SK-N-SH treated with all-trans-retinoic acid at 6 μM for 48 hours (cell line): ENCODE data around the gene CCM2.

Experiments used
- ATAC-seq: fragments of 200-7000 bp; cut with Tn5 transposase; 3 replicates; pipeline ENCODE4 v1.9.1; 2020; ENCODE audit warnings: mild to moderate bottlenecking, moderate library complexity
- ARNTL ChIP-seq: fragments of 450-650 bp; formaldehyde crosslinking; IDR thresholded peaks from 2 replicates; pipeline ENCODE4 v1.5.0; 2020; ENCODE audit warnings: low read depth, mild to moderate bottlenecking, moderate library complexity, borderline replicate concordance
- BACH2 ChIP-seq: fragments of 250-450 bp; sonication (Bioruptor Pico); IDR thresholded peaks from 2 replicates; pipeline ENCODE4 v1.9.0; 2021; ENCODE audit warnings: mild to moderate bottlenecking, borderline replicate concordance
- CSDC2 ChIP-seq: fragments of 250-450 bp; sonication (Bioruptor Pico); IDR thresholded peaks from 2 replicates; pipeline ENCODE4 v1.5.0; 2020; ENCODE audit warnings: mild to moderate bottlenecking, moderate library complexity
- CSRNP3 ChIP-seq: fragments of 250-450 bp; sonication (Bioruptor Pico); IDR thresholded peaks from 2 replicates; pipeline ENCODE4 v1.5.1; 2021; ENCODE audit warnings: mild to moderate bottlenecking, moderate library complexity
- ESRRG ChIP-seq: fragments of 250-450 bp; sonication (Bioruptor Pico); IDR thresholded peaks from 2 replicates; pipeline ENCODE4 v1.6.1; 2021; ENCODE audit warnings: mild to moderate bottlenecking
- GLIS3 ChIP-seq: fragments of 250-450 bp; sonication (Bioruptor Pico); IDR thresholded peaks from 2 replicates; pipeline ENCODE4 v1.5.0; 2020; ENCODE audit warnings: mild to moderate bottlenecking, moderate library complexity
- ISL1 ChIP-seq: fragments of 250-450 bp; sonication (Bioruptor Pico); IDR thresholded peaks from 2 replicates; pipeline ENCODE4 v2.1.2; 2022; ENCODE audit warnings: mild to moderate bottlenecking, moderate library complexity
- OSR1 ChIP-seq: fragments of 250-450 bp; sonication (Bioruptor Pico); IDR thresholded peaks from 2 replicates; pipeline ENCODE4 v1.8.0; 2022; ENCODE audit warnings: moderate library complexity, mild to moderate bottlenecking, inconsistent platforms
- POU6F1 ChIP-seq: fragments of 250-450 bp; sonication (Bioruptor Pico); IDR thresholded peaks from 2 replicates; pipeline ENCODE4 v1.8.0; 2021; ENCODE audit warnings: low read depth, mild to moderate bottlenecking, moderate library complexity, borderline replicate concordance
- RARB ChIP-seq: fragments of 250-450 bp; sonication (Bioruptor Pico); IDR thresholded peaks from 2 replicates; pipeline ENCODE4 v1.8.0; 2021; ENCODE audit warnings: mild to moderate bottlenecking, moderate library complexity
- SNAI2 ChIP-seq: fragments of 250-450 bp; sonication (Bioruptor Pico); IDR thresholded peaks from 2 replicates; pipeline ENCODE4 v1.5.0; 2020; ENCODE audit warnings: mild to moderate bottlenecking, moderate library complexity
- TCF4 ChIP-seq: fragments of 250-450 bp; sonication (Bioruptor Pico); IDR thresholded peaks from 2 replicates; pipeline ENCODE4 v1.8.0; 2021; ENCODE audit warnings: mild to moderate bottlenecking, moderate library complexity, borderline replicate concordance
- TOX ChIP-seq: fragments of 250-450 bp; sonication (Bioruptor Pico); IDR thresholded peaks from 2 replicates; pipeline ENCODE4 v1.8.0; 2021; ENCODE audit warnings: mild to moderate bottlenecking, moderate library complexity, borderline replicate concordance
- ZC3H10 ChIP-seq: fragments of 250-450 bp; sonication (Bioruptor Pico); IDR thresholded peaks from 2 replicates; pipeline ENCODE4 v1.5.1; 2021; ENCODE audit warnings: mild to moderate bottlenecking, moderate library complexity
- ZFP3 ChIP-seq: fragments of 250-450 bp; sonication (Bioruptor Pico); IDR thresholded peaks from 2 replicates; pipeline ENCODE4 v1.5.0; 2020; ENCODE audit warnings: mild to moderate bottlenecking, moderate library complexity
- ZFP30 ChIP-seq: fragments of 450-650 bp; formaldehyde crosslinking; IDR thresholded peaks from 2 replicates; pipeline ENCODE4 v1.5.0; 2022; ENCODE audit warnings: mild to moderate bottlenecking, moderate library complexity
- ZNF565 ChIP-seq: fragments of 450-650 bp; formaldehyde crosslinking; conservative IDR thresholded peaks from 2 replicates; pipeline ENCODE4 v1.5.0; 2020; ENCODE audit warnings: low read depth, mild to moderate bottlenecking, moderate library complexity
- ZNF70 ChIP-seq: fragments of 450-650 bp; formaldehyde crosslinking; IDR thresholded peaks from 2 replicates; pipeline ENCODE4 v1.5.0; 2020; ENCODE audit warnings: mild to moderate bottlenecking, moderate library complexity
- ZNF8 ChIP-seq: fragments of 450-650 bp; formaldehyde crosslinking; IDR thresholded peaks from 2 replicates; pipeline ENCODE4 v1.5.0; 2020; ENCODE audit warnings: mild to moderate bottlenecking, moderate library complexity
- TF ChIP-seq, protein P1 (sequence below): fragments of 250-450 bp; sonication (Bioruptor Pico); IDR thresholded peaks from 2 replicates; pipeline ENCODE4 v1.5.1; 2020; ENCODE audit warnings: low read depth, mild to moderate bottlenecking, moderate library complexity
- TF ChIP-seq, protein P2 (sequence below): fragments of 250-450 bp; sonication (Bioruptor Pico); IDR thresholded peaks from 2 replicates; pipeline ENCODE4 v1.5.0; 2020; ENCODE audit warnings: mild to moderate bottlenecking, moderate library complexity
- TF ChIP-seq, protein P3 (sequence below): fragments of 250-450 bp; sonication (Bioruptor Pico); IDR thresholded peaks from 2 replicates; pipeline ENCODE4 v1.8.0; 2020; ENCODE audit warnings: mild to moderate bottlenecking, moderate library complexity, borderline replicate concordance

The CCM2 gene

DNA sequence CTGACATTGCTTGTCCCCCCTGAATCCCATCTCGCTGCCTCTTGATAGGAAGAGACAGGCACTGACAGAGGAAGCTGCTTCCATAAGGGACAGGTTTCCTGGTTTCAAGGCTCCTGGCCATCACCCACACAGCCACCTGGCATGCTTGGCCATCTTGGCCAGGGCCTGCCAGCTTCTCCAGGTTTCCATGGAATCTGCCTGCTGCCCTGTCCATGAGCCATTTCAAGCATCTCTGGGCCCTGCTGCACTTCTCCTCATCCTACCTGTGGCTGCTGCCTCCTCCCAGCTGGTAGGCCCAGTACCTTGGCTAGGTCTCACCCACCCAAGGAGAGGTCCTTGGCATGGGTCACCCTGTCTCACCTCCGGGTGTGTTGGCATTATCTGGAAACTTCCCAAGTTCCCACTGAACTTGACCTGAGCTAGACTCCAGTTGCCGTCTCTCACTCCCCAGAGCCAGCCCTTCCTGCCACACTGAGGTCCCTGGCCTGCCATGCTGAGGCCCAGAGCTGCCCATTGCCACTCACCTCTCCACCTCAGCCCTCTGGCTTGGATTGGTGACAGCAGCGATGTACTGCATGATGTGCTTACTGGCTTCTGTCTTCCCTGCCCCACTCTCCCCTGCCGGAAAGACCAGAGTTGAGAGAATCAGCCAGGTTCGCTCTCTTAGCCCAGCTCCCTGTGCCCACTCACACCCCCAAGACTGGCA lies 23.8 kb upstream of the CCM2 start:
- ATAC-seq, result no peak
- TF ChIP-seq GLIS3 (no peak), ZNF565 (CRISPR knock-in tag) (no peak), TCF4 (CRISPR knock-in tag) (no peak), ZNF8 (CRISPR knock-in tag) (no peak), ZFP30 (no peak), ZFP3 (CRISPR knock-in tag) (no peak), ISL1 (CRISPR knock-in tag) (no peak), BACH2 (no peak), ZNF70 (CRISPR knock-in tag) (no peak), SNAI2 (no peak), RARB (CRISPR knock-in tag) (no peak), CSRNP3 (CRISPR knock-in tag) (no peak), OSR1 (CRISPR knock-in tag) (no peak), ESRRG (no peak), ZC3H10 (CRISPR knock-in tag) (no peak), TOX (CRISPR knock-in tag) (no peak), CSDC2 (CRISPR knock-in tag) (no peak)
- TF ChIP-seq, protein P1, sequence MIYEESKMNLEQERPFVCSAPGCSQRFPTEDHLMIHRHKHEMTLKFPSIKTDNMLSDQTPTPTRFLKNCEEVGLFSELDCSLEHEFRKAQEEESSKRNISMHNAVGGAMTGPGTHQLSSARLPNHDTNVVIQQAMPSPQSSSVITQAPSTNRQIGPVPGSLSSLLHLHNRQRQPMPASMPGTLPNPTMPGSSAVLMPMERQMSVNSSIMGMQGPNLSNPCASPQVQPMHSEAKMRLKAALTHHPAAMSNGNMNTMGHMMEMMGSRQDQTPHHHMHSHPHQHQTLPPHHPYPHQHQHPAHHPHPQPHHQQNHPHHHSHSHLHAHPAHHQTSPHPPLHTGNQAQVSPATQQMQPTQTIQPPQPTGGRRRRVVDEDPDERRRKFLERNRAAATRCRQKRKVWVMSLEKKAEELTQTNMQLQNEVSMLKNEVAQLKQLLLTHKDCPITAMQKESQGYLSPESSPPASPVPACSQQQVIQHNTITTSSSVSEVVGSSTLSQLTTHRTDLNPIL, result no peak
- TF ChIP-seq, protein P2, sequence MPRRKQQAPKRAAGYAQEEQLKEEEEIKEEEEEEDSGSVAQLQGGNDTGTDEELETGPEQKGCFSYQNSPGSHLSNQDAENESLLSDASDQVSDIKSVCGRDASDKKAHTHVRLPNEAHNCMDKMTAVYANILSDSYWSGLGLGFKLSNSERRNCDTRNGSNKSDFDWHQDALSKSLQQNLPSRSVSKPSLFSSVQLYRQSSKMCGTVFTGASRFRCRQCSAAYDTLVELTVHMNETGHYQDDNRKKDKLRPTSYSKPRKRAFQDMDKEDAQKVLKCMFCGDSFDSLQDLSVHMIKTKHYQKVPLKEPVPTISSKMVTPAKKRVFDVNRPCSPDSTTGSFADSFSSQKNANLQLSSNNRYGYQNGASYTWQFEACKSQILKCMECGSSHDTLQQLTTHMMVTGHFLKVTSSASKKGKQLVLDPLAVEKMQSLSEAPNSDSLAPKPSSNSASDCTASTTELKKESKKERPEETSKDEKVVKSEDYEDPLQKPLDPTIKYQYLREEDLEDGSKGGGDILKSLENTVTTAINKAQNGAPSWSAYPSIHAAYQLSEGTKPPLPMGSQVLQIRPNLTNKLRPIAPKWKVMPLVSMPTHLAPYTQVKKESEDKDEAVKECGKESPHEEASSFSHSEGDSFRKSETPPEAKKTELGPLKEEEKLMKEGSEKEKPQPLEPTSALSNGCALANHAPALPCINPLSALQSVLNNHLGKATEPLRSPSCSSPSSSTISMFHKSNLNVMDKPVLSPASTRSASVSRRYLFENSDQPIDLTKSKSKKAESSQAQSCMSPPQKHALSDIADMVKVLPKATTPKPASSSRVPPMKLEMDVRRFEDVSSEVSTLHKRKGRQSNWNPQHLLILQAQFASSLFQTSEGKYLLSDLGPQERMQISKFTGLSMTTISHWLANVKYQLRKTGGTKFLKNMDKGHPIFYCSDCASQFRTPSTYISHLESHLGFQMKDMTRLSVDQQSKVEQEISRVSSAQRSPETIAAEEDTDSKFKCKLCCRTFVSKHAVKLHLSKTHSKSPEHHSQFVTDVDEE (CRISPR knock-in tag), result no peak
- TF ChIP-seq, protein P3, sequence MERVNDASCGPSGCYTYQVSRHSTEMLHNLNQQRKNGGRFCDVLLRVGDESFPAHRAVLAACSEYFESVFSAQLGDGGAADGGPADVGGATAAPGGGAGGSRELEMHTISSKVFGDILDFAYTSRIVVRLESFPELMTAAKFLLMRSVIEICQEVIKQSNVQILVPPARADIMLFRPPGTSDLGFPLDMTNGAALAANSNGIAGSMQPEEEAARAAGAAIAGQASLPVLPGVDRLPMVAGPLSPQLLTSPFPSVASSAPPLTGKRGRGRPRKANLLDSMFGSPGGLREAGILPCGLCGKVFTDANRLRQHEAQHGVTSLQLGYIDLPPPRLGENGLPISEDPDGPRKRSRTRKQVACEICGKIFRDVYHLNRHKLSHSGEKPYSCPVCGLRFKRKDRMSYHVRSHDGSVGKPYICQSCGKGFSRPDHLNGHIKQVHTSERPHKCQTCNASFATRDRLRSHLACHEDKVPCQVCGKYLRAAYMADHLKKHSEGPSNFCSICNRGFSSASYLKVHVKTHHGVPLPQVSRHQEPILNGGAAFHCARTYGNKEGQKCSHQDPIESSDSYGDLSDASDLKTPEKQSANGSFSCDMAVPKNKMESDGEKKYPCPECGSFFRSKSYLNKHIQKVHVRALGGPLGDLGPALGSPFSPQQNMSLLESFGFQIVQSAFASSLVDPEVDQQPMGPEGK (CRISPR knock-in tag), result no peak

- no peak for ATAC-seq
- no peak for TF ChIP-seq POU6F1
- TF ChIP-seq ISL1 (CRISPR knock-in tag), result no peak
- TF ChIP-seq ZNF565 (CRISPR knock-in tag), result no peak
Measured at GRCh38 chr7:44976746-44977196, 23.2 kb upstream of the CCM2 start.

DNA sequence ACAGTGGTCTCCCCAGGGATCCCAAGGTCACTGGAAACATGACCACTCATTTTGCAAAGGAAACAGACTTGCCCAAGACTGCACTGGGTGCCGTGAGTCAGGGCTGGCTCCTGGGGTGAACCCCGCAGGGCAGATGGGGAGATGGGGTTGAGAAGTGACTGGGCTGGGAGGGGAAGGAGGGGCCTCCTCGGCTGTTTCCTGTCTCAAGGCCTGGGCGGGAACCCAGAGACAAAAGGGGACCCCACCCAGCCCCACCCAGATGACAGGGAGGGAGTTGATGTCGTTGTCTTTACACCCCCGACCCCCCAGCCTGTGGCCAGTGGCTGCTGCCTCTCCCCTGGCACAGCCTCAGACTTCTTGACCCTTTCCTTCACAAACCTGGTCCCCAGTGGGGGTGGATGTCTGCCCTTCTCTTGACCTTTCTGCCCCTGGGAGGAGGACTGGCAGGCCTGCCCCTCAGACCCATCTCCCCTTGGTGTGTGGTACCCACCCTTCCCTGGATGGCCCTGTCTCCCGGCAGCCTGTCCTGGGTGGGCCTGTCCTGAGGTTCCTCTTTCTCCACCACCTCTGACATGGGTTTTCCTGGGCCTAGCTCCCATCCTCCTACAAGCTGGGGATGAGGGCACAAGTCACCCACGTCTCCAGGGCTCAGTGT lies 22.6 kb upstream of the CCM2 start:
- ATAC-seq, result no peak
- TF ChIP-seq CSDC2 (CRISPR knock-in tag) (no peak), SNAI2 (no peak), CSRNP3 (CRISPR knock-in tag) (no peak), BACH2 (no peak), ARNTL (no peak), ZNF8 (CRISPR knock-in tag) (no peak), GLIS3 (no peak), ZNF70 (CRISPR knock-in tag) (no peak), TOX (CRISPR knock-in tag) (no peak), ZFP3 (CRISPR knock-in tag) (no peak), RARB (CRISPR knock-in tag) (no peak), TCF4 (CRISPR knock-in tag) (no peak)
- TF ChIP-seq, protein P1, result no peak
- TF ChIP-seq, protein P3 (CRISPR knock-in tag), result no peak
